ENCODE results near the gene POLE2.
A peak's percentile ranks its signal among the peaks of the same experiment; 100 is the strongest.
"Not testable (repeated sequence)": the region's sequence is repeated elsewhere in the genome, so short reads cannot be mapped to it uniquely, and the experiment has no call there.

Gene POLE2

GRCh38 chr14:49687942-49688700 is at the start of gene POLE2:
TSS of gene POLE2 (minus strand) at chr14:49688214. CDS start at chr14:49688203, 11 bp downstream.
- DNase-seq, result peak; percentile 80 to 88

- DNase-seq, result not testable (repeated sequence)
Observed at GRCh38 chr14:49735669-49736068, 47.7 kb upstream of the POLE2 start.

GRCh38 chr14:49733836-49734235 is 45.8 kb upstream of the POLE2 start:
- no peak for DNase-seq

GRCh38 chr14:49732896-49733295 is 44.9 kb upstream of the POLE2 start:
- no peak for DNase-seq

- DNase-seq, result no peak
Observed at GRCh38 chr14:49727171-49727570, 39.2 kb upstream of the POLE2 start.

GRCh38 chr14:49721733-49722435 is 33.9 kb upstream of the POLE2 start:
- not testable (repeated sequence) for DNase-seq

GRCh38 chr14:49720744-49721143 is 32.7 kb upstream of the POLE2 start:
- no peak for DNase-seq

GRCh38 chr14:49710993-49711392 is 23.0 kb upstream of the POLE2 start:
- DNase-seq, result not testable (repeated sequence)

GRCh38 chr14:49704471-49704870 is 16.5 kb upstream of the POLE2 start:
- DNase-seq, result not testable (repeated sequence)

- DNase-seq, result no peak
Observed at GRCh38 chr14:49703965-49704364, 16.0 kb upstream of the POLE2 start.

- no peak for DNase-seq
Observed at GRCh38 chr14:49702725-49703124, 14.7 kb upstream of the POLE2 start.

GRCh38 chr14:49693735-49694124 is 5.7 kb upstream of the POLE2 start:
- DNase-seq, result peak in 1 of 2 donors; percentile 20

- peak; percentile 78 to 79 for DNase-seq
Observed at GRCh38 chr14:49692811-49693734, 5.1 kb upstream of the POLE2 start, which contains the start of gene KLHDC1. TSS of gene KLHDC1 (plus strand) at chr14:49693120. CDS start at chr14:49693195, 75 bp downstream.

GRCh38 chr14:49692193-49692757 is 4.3 kb upstream of the POLE2 start:
- DNase-seq, result no peak

GRCh38 chr14:49691031-49691430 is 3.0 kb upstream of the POLE2 start:
- DNase-seq, result no peak

GRCh38 chr14:49688701-49689030 is 652 bp upstream of the POLE2 start:
- no peak for DNase-seq

- DNase-seq, result no peak
Observed at GRCh38 chr14:49686425-49686824, 1.6 kb downstream of the POLE2 start.

GRCh38 chr14:49679271-49679670 is 8.7 kb downstream of the POLE2 start:
- no peak for DNase-seq

- DNase-seq, result no peak
Observed at GRCh38 chr14:49677643-49678042, 10.4 kb downstream of the POLE2 start.

- no peak for DNase-seq
Observed at GRCh38 chr14:49673586-49673985, 14.4 kb downstream of the POLE2 start.

GRCh38 chr14:49670475-49670874 is 17.5 kb downstream of the POLE2 start:
- DNase-seq, result no peak

GRCh38 chr14:49659526-49660455 is 28.2 kb downstream of the POLE2 start:
- no peak for DNase-seq
